Endodermal cell (in vitro differentiated cells): ENCODE data around the gene DCN. TPM values are rescaled to one million over a fixed set of nuclear protein-coding genes. Genes with fewer than 3 reads are reported as not detected.

Source experiments
- DNase-seq: peaks from one replicate; pipeline ENCODE4 v3.0.0-alpha.2; 2017
- H3K27ac ChIP-seq: 2 replicates; pipeline ENCODE4 v1.5.1; 2013; ENCODE audit warnings: mild to moderate bottlenecking, low read depth, low read length, moderate library complexity
- H3K27me3 ChIP-seq: 2 replicates; pipeline ENCODE4 v1.6.1; 2013; ENCODE audit warnings: mild to moderate bottlenecking, low read length, moderate library complexity; ENCODE audit not compliant: insufficient read depth, control insufficient read depth, poor library complexity, severe bottlenecking
- H3K36me3 ChIP-seq: 2 replicates; pipeline ENCODE4 v1.7.0; 2013; ENCODE audit warnings: mild to moderate bottlenecking, low read length, moderate library complexity; ENCODE audit not compliant: control insufficient read depth, insufficient read depth
- H3K4me1 ChIP-seq: one replicate; pipeline ENCODE4 v1.7.0; 2013; ENCODE audit warnings: low read length; ENCODE audit not compliant: control insufficient read depth, insufficient read depth
- H3K4me3 ChIP-seq: 2 replicates; pipeline ENCODE4 v1.5.1; 2013; ENCODE audit warnings: mild to moderate bottlenecking, low read length, moderate library complexity
- H3K9ac ChIP-seq: 2 replicates; pipeline ENCODE4 v1.6.1; 2013; ENCODE audit warnings: mild to moderate bottlenecking, low read length, moderate library complexity; ENCODE audit not compliant: poor library complexity, severe bottlenecking; ENCODE audit errors: extremely low read depth
- H3K9me3 ChIP-seq: 2 replicates; pipeline ENCODE4 v1.6.1; 2013; ENCODE audit warnings: mild to moderate bottlenecking, low read length, moderate library complexity; ENCODE audit not compliant: control insufficient read depth
- H3K27ac Mint-ChIP-seq: 2 replicates; pipeline ENCODE4 v1.8.0; 2020; ENCODE audit warnings: mixed read lengths
- H3K27me3 Mint-ChIP-seq: 2 replicates; pipeline ENCODE4 v1.8.0; 2021; ENCODE audit warnings: mild to moderate bottlenecking, mixed read lengths; ENCODE audit not compliant: insufficient read depth
- H3K36me3 Mint-ChIP-seq: 2 replicates; pipeline ENCODE4 v1.8.0; 2020; ENCODE audit warnings: low read depth, mixed read lengths
- H3K4me1 Mint-ChIP-seq: 2 replicates; pipeline ENCODE4 v1.8.0; 2020; ENCODE audit warnings: mixed read lengths
- H3K4me3 Mint-ChIP-seq: 2 replicates; pipeline ENCODE4 v1.8.0; 2020; ENCODE audit warnings: mild to moderate bottlenecking, moderate library complexity, mixed read lengths
- H3K9me3 Mint-ChIP-seq: 2 replicates; pipeline ENCODE4 v1.8.0; 2020; ENCODE audit warnings: mild to moderate bottlenecking, mixed read lengths
- WGBS, 2 experiments: methylation state at CpG; one replicate each; pipeline versions ENCODE4 v1.1.5 to v1.1.7; 2013; ENCODE audit warnings: missing lambda C conversion rate in 2 of 2, mixed read lengths in 1 of 2; ENCODE audit not compliant: insufficient coverage in 1 of 2, insufficient read length in 1 of 2; 5-methylcytosine and 5-hydroxymethylcytosine counted together
- total RNA-seq, 2 donors: library from RNA; stranded (reverse); fragmentation: NEBNext Ultra II Directional in 1 of 2; extraction: Animal tissue kit (Norgen Biotek cat#: 25700) in 1 of 2; gene quantifications; 2 replicates in 1 of 2; 3 replicates in 1 of 2; pipeline ENCODE4 v1.2.1, GENCODE V29; 2021
- TF ChIP-seq, protein P1 (sequence below): fragments of 200-600 bp; sonication (generic); conservative IDR thresholded peaks from 2 replicates; pipeline ENCODE4 v1.5.0; 2021; ENCODE audit warnings: antibody characterized with exemption, mild to moderate bottlenecking

Gene DCN
- total RNA-seq, 2 donors from 2014 or later, result not detected

GRCh38 chr12:91183551-91183950 lies 934 bp upstream of the DCN start:
- H3K36me3 ChIP-seq, result no peaks in the 10 kb centered on the region
- H3K9me3 ChIP-seq, result no peaks in the 10 kb centered on the region
- Mint-ChIP-seq H3K36me3 (no peaks in the 10 kb centered on the region), H3K27ac (no peak overlapping the region), H3K9me3 (no peaks in the 10 kb centered on the region), H3K27me3 (no peaks in the 10 kb centered on the region), H3K4me3 (no peak overlapping the region), H3K4me1 (no peaks in the 10 kb centered on the region)
- H3K27me3 ChIP-seq, result no peaks in the 10 kb centered on the region
- no peak overlapping the region for H3K9ac ChIP-seq
- H3K4me1 ChIP-seq, result no peaks in the 10 kb centered on the region
- H3K27ac ChIP-seq, result no peak overlapping the region
- no peak for DNase-seq
- no peak overlapping the region for H3K4me3 ChIP-seq
- 100% methylated on average over 2 of the region's 2 CpGs; no CpG with 5 or more reads in 1 of the 2 experiments for WGBS, 2 experiments
- TF ChIP-seq, protein P1, sequence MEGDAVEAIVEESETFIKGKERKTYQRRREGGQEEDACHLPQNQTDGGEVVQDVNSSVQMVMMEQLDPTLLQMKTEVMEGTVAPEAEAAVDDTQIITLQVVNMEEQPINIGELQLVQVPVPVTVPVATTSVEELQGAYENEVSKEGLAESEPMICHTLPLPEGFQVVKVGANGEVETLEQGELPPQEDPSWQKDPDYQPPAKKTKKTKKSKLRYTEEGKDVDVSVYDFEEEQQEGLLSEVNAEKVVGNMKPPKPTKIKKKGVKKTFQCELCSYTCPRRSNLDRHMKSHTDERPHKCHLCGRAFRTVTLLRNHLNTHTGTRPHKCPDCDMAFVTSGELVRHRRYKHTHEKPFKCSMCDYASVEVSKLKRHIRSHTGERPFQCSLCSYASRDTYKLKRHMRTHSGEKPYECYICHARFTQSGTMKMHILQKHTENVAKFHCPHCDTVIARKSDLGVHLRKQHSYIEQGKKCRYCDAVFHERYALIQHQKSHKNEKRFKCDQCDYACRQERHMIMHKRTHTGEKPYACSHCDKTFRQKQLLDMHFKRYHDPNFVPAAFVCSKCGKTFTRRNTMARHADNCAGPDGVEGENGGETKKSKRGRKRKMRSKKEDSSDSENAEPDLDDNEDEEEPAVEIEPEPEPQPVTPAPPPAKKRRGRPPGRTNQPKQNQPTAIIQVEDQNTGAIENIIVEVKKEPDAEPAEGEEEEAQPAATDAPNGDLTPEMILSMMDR, result no peak

DNA sequence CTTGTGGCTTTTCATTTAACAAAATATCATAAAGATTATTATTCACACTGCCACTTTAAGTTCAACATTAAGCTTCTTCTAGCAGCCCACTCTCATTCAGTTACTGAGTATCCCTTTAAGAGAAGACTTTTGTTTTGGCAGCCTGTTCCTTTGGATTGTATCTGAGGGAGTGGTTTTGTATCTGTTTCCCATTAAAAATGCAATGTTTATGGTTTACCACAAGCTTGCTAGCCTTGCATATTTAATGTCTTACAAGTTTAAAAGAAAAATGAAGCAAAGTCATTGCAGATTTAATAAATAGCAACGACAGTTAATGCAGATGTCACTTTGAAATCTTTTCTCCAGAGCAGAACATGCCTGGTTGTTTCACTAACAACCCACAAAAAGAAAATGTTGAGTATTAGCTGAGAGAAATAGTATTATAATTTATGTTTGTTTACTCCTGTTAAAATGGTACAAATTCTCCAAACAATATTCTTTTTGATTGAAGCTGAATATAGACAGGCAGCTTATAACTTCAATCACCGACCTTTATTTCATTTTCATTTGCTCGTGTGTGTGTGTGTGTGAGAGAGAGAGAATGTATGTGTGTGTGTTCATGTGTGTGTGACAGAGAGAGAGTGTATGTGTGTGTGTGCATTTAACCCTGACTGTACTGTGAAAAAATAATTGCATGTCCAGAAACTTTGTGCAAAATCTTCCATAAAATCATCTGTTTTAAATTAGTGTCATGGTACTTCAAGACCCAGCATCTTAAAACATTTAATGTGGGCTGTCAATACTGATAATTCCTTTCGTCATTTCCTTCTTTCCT lies 1.8 kb downstream of the DCN start:
- Mint-ChIP-seq H3K27ac (no peak overlapping the region), H3K36me3 (no peaks in the 10 kb centered on the region), H3K27me3 (no peaks in the 10 kb centered on the region), H3K9me3 (no peaks in the 10 kb centered on the region), H3K4me3 (no peak overlapping the region), H3K4me1 (no peaks in the 10 kb centered on the region)
- no peaks in the 10 kb centered on the region for H3K4me1 ChIP-seq
- TF ChIP-seq, protein P1, result no peak
- no peaks in the 10 kb centered on the region for H3K9me3 ChIP-seq
- no peaks in the 10 kb centered on the region for H3K36me3 ChIP-seq
- 87% methylated on average over 4 of the region's 4 CpGs; no CpG with 5 or more reads in 1 of the 2 experiments for WGBS, 2 experiments
- no peak overlapping the region for H3K27ac ChIP-seq
- H3K4me3 ChIP-seq, result no peak overlapping the region
- no peaks in the 10 kb centered on the region for H3K27me3 ChIP-seq
- no peak for DNase-seq
- H3K9ac ChIP-seq, result no peak overlapping the region

DNA sequence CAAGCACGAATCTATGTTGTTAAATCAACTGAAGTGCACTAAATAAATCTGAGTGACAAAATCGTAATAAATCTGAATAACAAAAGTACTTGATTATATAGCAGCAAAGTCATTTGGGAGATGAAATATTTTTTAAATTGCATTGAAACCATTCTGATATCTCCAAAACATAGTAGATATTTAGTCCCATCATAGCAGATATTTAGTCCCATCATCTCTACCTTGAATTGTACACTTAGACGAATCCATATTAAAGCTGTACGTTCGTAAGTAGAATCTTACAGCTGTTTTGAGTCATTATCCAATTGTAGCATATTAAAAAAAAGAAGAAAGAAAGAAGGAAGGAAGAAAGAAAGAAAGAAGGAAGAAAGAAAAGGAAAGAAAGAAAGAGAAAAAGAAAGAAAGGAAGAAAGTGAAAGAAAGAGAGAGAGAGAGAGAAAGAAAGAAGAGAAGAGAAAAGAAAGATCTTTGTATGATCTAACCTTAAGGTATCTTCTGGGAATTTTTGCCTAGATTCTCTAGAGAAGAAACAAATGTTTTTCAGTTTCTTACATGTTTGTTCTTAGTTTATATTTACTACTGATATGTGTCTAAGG lies 2.6 kb downstream of the DCN start:
- H3K36me3 ChIP-seq, result no peaks in the 10 kb centered on the region
- TF ChIP-seq, protein P1, result no peak
- no peaks in the 10 kb centered on the region for H3K27me3 ChIP-seq
- Mint-ChIP-seq H3K4me3 (no peak overlapping the region), H3K9me3 (no peaks in the 10 kb centered on the region), H3K36me3 (no peaks in the 10 kb centered on the region), H3K4me1 (no peaks in the 10 kb centered on the region), H3K27ac (no peak overlapping the region), H3K27me3 (no peaks in the 10 kb centered on the region)
- H3K4me1 ChIP-seq, result no peaks in the 10 kb centered on the region
- 98% methylated on average over 4 of the region's 5 CpGs; no CpG with 5 or more reads in 1 of the 2 experiments for WGBS, 2 experiments
- H3K9ac ChIP-seq, result no peak overlapping the region
- no peak for DNase-seq
- no peaks in the 10 kb centered on the region for H3K9me3 ChIP-seq
- no peak overlapping the region for H3K4me3 ChIP-seq
- no peak overlapping the region for H3K27ac ChIP-seq
